ENCODE results near the gene FTO.

FTO gene

GRCh38 chr16:53713403-53714204 lies 9.6 kb downstream of the FTO start:
- no peak overlapping the region for H3K4me3 ChIP-seq (ENCODE audit: low read depth, low read length)
- CTCF ChIA-PET, result interaction anchor here (1.2 kb wide), 1 partner anchor 22 kb away, joined by 3 read pairs; no protein-coding TSS in a partner anchor
- POLR2A ChIA-PET, result no interaction called here
- DNase-seq (ENCODE audit: low read depth, low spot score), result no peak
- TF ChIP-seq, protein P1, sequence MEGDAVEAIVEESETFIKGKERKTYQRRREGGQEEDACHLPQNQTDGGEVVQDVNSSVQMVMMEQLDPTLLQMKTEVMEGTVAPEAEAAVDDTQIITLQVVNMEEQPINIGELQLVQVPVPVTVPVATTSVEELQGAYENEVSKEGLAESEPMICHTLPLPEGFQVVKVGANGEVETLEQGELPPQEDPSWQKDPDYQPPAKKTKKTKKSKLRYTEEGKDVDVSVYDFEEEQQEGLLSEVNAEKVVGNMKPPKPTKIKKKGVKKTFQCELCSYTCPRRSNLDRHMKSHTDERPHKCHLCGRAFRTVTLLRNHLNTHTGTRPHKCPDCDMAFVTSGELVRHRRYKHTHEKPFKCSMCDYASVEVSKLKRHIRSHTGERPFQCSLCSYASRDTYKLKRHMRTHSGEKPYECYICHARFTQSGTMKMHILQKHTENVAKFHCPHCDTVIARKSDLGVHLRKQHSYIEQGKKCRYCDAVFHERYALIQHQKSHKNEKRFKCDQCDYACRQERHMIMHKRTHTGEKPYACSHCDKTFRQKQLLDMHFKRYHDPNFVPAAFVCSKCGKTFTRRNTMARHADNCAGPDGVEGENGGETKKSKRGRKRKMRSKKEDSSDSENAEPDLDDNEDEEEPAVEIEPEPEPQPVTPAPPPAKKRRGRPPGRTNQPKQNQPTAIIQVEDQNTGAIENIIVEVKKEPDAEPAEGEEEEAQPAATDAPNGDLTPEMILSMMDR (IDR thresholded peaks at IDR 0.05; ENCODE audit: insufficient read depth, low read length, missing control alignments), result no peak

- ChIA-PET CTCF (interaction anchor here (1.2 kb wide), 1 partner anchor 21 kb away, joined by 3 read pairs; no protein-coding TSS in a partner anchor), POLR2A (interaction anchor here (1.0 kb wide), 1 partner anchor 10 kb away, joined by 3 read pairs; the partner anchor contains the start of genes FTO and RPGRIP1L)
- H3K4me3 ChIP-seq (ENCODE audit: low read depth, low read length), result no peak overlapping the region
- no peak for DNase-seq (ENCODE audit: low read depth, low spot score)
- TF ChIP-seq, protein P1 (IDR thresholded peaks at IDR 0.05; ENCODE audit: insufficient read depth, low read length, missing control alignments), result no peak
Measured at GRCh38 chr16:53714205-53715022, 10.5 kb downstream of the FTO start.

DNA sequence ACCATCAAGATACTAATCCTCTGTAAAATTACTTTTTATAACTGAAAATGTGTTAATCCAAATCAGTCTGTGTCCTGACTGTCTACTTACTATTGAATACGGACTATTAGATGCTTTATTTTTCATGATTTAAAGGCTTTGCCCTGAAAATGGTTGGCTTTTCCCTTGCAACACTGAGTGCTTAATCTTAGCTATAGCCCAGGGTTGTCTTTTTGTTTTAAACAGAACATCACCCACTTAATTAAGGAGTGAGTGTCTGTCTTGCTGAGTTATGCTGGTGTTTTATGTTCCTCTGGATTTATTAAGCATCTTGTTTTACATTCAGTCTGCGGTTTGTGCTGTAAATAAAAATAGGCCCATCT lies 11.0 kb downstream of the FTO start:
- no peak overlapping the region for H3K4me3 ChIP-seq (ENCODE audit: low read depth, low read length)
- DNase-seq (ENCODE audit: low read depth, low spot score), result no peak
- TF ChIP-seq, protein P1 (IDR thresholded peaks at IDR 0.05; ENCODE audit: insufficient read depth, low read length, missing control alignments), result no peak
- ChIA-PET POLR2A (interaction anchor here (1.0 kb wide), 1 partner anchor 11 kb away, joined by 3 read pairs; the partner anchor contains the start of genes FTO and RPGRIP1L), CTCF (interaction anchor here (1.2 to 1.4 kb wide), 2 partner anchors 15 to 20 kb away, joined by 3 read pairs; no protein-coding TSS in a partner anchor)

DNA sequence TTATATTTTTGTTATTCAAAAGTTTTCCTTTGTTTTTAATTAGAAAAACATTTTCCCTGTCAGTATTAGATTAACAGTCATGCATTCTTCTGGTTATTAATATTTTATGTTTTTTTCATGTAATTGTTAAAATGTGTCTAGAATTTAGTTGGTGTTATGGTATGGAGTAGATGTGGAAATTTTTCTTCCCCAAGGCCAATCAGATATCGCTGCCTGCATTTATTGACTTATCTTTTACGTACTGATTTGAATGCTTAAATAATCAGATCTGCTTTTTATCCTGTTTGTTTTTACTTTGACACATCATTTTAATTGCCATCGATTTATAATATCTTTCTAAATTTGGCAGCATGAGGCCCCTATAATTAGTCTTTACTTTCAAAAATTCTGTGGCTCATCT lies 13.6 kb downstream of the FTO start:
- no peak for DNase-seq (ENCODE audit: low read depth, low spot score)
- TF ChIP-seq, protein P1 (IDR thresholded peaks at IDR 0.05; ENCODE audit: insufficient read depth, low read length, missing control alignments), result no peak

DNA sequence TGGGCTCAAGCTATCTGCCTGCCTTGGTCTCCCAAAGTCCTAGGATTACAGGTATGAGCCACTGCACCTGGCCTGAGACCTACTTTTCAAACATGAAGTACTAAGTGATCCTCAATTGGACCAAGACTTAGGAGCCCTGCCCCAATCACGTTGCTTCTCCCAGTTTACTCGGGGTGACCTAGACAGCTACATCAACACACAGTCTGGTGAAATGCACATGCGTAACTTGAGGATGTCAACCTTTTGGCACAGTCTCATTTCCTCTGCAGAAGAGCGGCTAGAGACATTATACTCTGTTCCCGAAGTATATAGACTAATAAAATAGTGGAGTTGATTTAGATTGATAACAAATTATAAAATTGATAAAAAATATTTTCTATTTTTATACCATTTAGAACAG lies 17.1 kb downstream of the FTO start:
- H3K4me3 ChIP-seq (ENCODE audit: low read depth, low read length), result no peak overlapping the region
- TF ChIP-seq, protein P1 (IDR thresholded peaks at IDR 0.05; ENCODE audit: insufficient read depth, low read length, missing control alignments), result no peak
- ChIA-PET CTCF (no interaction called here), POLR2A (no interaction called here)
- no peak for DNase-seq (ENCODE audit: low read depth, low spot score)

More for the DNA sequence above, 13.6 kb downstream of the FTO start:
- H3K4me3 ChIP-seq (ENCODE audit: low read depth, low read length), result no peak overlapping the region
- POLR2A ChIA-PET, result no interaction called here
- CTCF ChIA-PET, result no interaction called here

DNA sequence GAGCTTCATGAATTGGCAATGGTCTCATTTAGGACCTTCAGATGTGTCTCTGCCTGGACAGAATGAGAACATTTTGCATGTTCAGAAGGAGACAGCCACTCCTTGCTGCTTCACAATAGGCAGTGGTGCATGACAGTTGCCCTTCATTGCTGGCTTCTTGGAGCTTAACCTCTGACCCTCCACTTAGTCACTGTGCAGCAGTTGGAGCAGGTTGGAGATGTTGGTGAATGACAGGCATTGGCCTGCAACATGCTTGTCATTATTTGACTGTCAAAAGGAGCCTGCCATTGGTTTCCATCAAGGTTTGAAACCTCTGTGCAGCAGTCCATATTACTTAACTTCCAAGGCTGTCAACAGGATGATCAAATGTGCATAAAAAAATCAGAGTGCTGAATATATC lies 22.7 kb downstream of the FTO start:
- no peak overlapping the region for H3K4me3 ChIP-seq (ENCODE audit: low read depth, low read length)
- DNase-seq (ENCODE audit: low read depth, low spot score), result no peak
- CTCF ChIA-PET, result interaction anchor here (2.1 kb wide), 1 partner anchor 16 kb away, joined by 5 read pairs; no protein-coding TSS in a partner anchor
- POLR2A ChIA-PET, result no interaction called here
- TF ChIP-seq, protein P1 (IDR thresholded peaks at IDR 0.05; ENCODE audit: insufficient read depth, low read length, missing control alignments), result no peak
